Activated CD8-positive, alpha-beta memory T cell treated with anti-CD3 and anti-CD28 coated beads, Interleukin-2, amount 50 U/mL, for 1 hour (primary cell): ENCODE data around the gene AFF3.
"Not testable (repeated sequence)": the region's sequence is repeated elsewhere in the genome, so short reads cannot be mapped to it uniquely, and the experiment has no call there.

ENCODE experiments used
- DNase-seq: peaks from one replicate; pipeline ENCODE4 v3.0.0-alpha.2; 2020; ENCODE audit errors: extremely low read depth

The AFF3 gene

GRCh38 chr2:99789849-99790248 is 352.5 kb downstream of the AFF3 start:
- no peak for DNase-seq

- no peak for DNase-seq
These were observed 354.5 kb downstream of the AFF3 start for GRCh38 chr2:99787769-99788382.

GRCh38 chr2:99786636-99787390 is 355.6 kb downstream of the AFF3 start:
- no peak for DNase-seq

GRCh38 chr2:99784946-99785345 is 357.4 kb downstream of the AFF3 start:
- DNase-seq = no peak

GRCh38 chr2:99784282-99784681 is 358.1 kb downstream of the AFF3 start:
- DNase-seq = no peak

- no peak for DNase-seq
These were observed 362.1 kb downstream of the AFF3 start for GRCh38 chr2:99780276-99780675.

- DNase-seq = no peak
These were observed 363.1 kb downstream of the AFF3 start for GRCh38 chr2:99779276-99779675.

GRCh38 chr2:99777656-99778290 is 364.6 kb downstream of the AFF3 start:
- no peak for DNase-seq

GRCh38 chr2:99776906-99777646 is 365.3 kb downstream of the AFF3 start:
- DNase-seq = no peak

- no peak for DNase-seq
These were observed 366.0 kb downstream of the AFF3 start for GRCh38 chr2:99776206-99776905.

- no peak for DNase-seq
These were observed 366.8 kb downstream of the AFF3 start for GRCh38 chr2:99775585-99775984.

GRCh38 chr2:99773642-99774041 is 368.7 kb downstream of the AFF3 start:
- DNase-seq = not testable (repeated sequence)

GRCh38 chr2:99772591-99773331 is 369.6 kb downstream of the AFF3 start:
- no peak for DNase-seq

GRCh38 chr2:99771681-99772333 is 370.6 kb downstream of the AFF3 start:
- DNase-seq = no peak

GRCh38 chr2:99770876-99771275 is 371.5 kb downstream of the AFF3 start:
- no peak for DNase-seq

- DNase-seq = no peak
These were observed 376.6 kb downstream of the AFF3 start for GRCh38 chr2:99765731-99766318.

- no peak for DNase-seq
These were observed 378.6 kb downstream of the AFF3 start for GRCh38 chr2:99763764-99764163.

- DNase-seq = no peak
These were observed 379.7 kb downstream of the AFF3 start for GRCh38 chr2:99762714-99763113.

GRCh38 chr2:99757611-99758114 is 384.7 kb downstream of the AFF3 start:
- DNase-seq = no peak

- DNase-seq = no peak
These were observed 386.3 kb downstream of the AFF3 start for GRCh38 chr2:99756059-99756458.
